Transverse colon (tissue), 4 donors: ENCODE data around the gene PDE9A. TPM values are rescaled to one million over a fixed set of nuclear protein-coding genes. Genes with fewer than 3 reads are reported as not detected.

ENCODE experiments used
- DNase-seq: peaks from one replicate; pipeline ENCODE4 v3.0.0-alpha.2; 2019
- H3K27ac ChIP-seq, 4 donors: fragments of 200-600 bp; sonication (generic); 2 replicates each; pipeline ENCODE4 v1.5.1; 2016 to 2018; ENCODE audit warnings: inconsistent platforms in 4 of 4
- H3K27me3 ChIP-seq: fragments of 200-600 bp; sonication (generic); 2 replicates; pipeline ENCODE4 v1.5.1; 2017; ENCODE audit warnings: inconsistent platforms
- H3K36me3 ChIP-seq, 4 donors: fragments of 200-600 bp; sonication (generic); 2 replicates each; pipeline ENCODE4 v1.5.1; 2017 to 2019; ENCODE audit warnings: inconsistent platforms in 4 of 4
- H3K4me1 ChIP-seq, 4 donors: fragments of 200-600 bp; sonication (generic); 2 replicates each; pipeline ENCODE4 v1.5.1; 2017 to 2020; ENCODE audit warnings: inconsistent platforms in 4 of 4
- H3K4me3 ChIP-seq, 4 donors: fragments of 200-600 bp; sonication (generic); 1 replicate in 1 of 4; 2 replicates in 3 of 4; pipeline versions ENCODE4 v1.5.1 to v1.6.1; 2017 to 2019; ENCODE audit warnings: inconsistent platforms in 4 of 4
- H3K9me3 ChIP-seq, 2 donors: fragments of 200-600 bp; sonication (generic); 2 replicates each; pipeline ENCODE4 v1.5.1; 2017 to 2019; ENCODE audit warnings: inconsistent platforms in 2 of 2
- EP300 ChIP-seq: sonication (generic); formaldehyde crosslinking; IDR thresholded peaks from one replicate; pipeline ENCODE4 v1.6.1; 2017; ENCODE audit warnings: antibody characterized with exemption, low read depth
- POLR2A ChIP-seq: fragments of 450-650 bp; IDR thresholded peaks from one replicate; pipeline ENCODE4 v1.6.1; 2016; ENCODE audit warnings: antibody characterized with exemption, mild to moderate bottlenecking, moderate library complexity
- POLR2AphosphoS5 ChIP-seq, 3 donors: sonication (generic); formaldehyde crosslinking; IDR thresholded peaks; one replicate each; pipeline ENCODE4 v1.6.1; 2016; ENCODE audit warnings: antibody characterized with exemption in 3 of 3
- WGBS, 2 donors: methylation state at CpG; one replicate each; pipeline ENCODE4 v1.1.5; 2018; ENCODE audit warnings: low coverage in 1 of 2; 5-methylcytosine and 5-hydroxymethylcytosine counted together
- in situ Hi-C, 4 donors: fragments of 200-750 bp; cut with MboI; loops; one replicate each; pipeline versions ENCODE4 v1.15.0 to v1.15.1; 2017; ENCODE audit warnings: low sequenced_read_pairs in 3 of 4, low pct_ligation_motif_present in 1 of 4, low pct_unique_long_range_greater_than_20kb in 1 of 4
- intact Hi-C: fragments of 100-400 bp; cut with DNase I; formaldehyde crosslinking; loops from one replicate; pipeline ENCODE4 v1.15.1; 2023; ENCODE audit warnings: low total_unique reads
- total RNA-seq, 4 donors: library from RNA; depleted of rRNA; stranded (reverse); fragments of >200 nt; gene quantifications; one replicate each; pipeline ENCODE4 v1.1.0, GENCODE V29; 2016
- TF ChIP-seq, protein P1 (sequence below), 5 experiments: fragments of 200-600 bp in 3 of 5; fragments of 450-650 bp in 2 of 5; sonication (generic) in 3 of 5; IDR thresholded peaks; 1 replicate in 2 of 5; 2 replicates in 3 of 5; pipeline ENCODE4 v1.5.1; 2016 to 2017; ENCODE audit warnings: antibody characterized with exemption in 5 of 5, inconsistent platforms in 3 of 5, mild to moderate bottlenecking in 2 of 5, moderate library complexity in 1 of 5

PDE9A gene
- total RNA-seq, 4 donors from 2014 or later: 65.7 to 673 (median 364) TPM

DNA sequence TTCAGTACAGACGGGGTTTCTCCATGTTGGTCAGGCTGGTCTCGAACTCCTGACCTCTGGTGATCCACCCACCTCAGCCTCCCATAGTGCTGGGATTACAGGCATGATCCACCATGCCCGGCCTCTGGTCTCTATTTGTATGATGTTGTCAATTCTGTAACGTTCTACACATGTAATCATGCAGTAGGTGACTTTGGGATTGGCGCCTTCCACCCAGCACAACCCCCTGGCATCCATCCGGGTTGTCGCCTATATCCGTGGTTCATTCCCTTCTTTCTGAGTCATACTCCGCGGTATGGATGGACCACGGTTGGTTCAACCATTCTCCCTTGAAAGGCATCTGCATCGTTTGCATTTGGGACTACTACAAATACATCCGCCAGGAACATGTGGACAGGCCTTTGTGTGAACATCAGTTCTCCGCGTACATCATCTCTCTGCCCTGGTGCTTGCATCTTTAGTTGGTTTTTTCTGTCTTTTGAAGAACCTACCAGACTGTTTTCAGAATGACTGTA is 72.1 kb downstream of the PDE9A start:
- no peaks in the 10 kb centered on the region for H3K36me3 ChIP-seq
- TF ChIP-seq POLR2A (no peak), POLR2AphosphoS5 (IDR thresholded peaks at IDR 0.05) (no peak), EP300 (no peak)
- TF ChIP-seq, protein P1, sequence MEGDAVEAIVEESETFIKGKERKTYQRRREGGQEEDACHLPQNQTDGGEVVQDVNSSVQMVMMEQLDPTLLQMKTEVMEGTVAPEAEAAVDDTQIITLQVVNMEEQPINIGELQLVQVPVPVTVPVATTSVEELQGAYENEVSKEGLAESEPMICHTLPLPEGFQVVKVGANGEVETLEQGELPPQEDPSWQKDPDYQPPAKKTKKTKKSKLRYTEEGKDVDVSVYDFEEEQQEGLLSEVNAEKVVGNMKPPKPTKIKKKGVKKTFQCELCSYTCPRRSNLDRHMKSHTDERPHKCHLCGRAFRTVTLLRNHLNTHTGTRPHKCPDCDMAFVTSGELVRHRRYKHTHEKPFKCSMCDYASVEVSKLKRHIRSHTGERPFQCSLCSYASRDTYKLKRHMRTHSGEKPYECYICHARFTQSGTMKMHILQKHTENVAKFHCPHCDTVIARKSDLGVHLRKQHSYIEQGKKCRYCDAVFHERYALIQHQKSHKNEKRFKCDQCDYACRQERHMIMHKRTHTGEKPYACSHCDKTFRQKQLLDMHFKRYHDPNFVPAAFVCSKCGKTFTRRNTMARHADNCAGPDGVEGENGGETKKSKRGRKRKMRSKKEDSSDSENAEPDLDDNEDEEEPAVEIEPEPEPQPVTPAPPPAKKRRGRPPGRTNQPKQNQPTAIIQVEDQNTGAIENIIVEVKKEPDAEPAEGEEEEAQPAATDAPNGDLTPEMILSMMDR (IDR thresholded peaks at IDR 0.05): no peak
- no peak overlapping the region for H3K4me3 ChIP-seq
- H3K27ac ChIP-seq: peak overlapping the region; percentile 85 to 87 (median 86)
- in situ Hi-C loops: no loop called here
- intact Hi-C loops: loop anchor here (5.0 kb wide), 1 partner anchor 53 kb away; no protein-coding TSS in a partner anchor
- H3K4me1 ChIP-seq: peaks cover 28 to 57% (median 44%) of the 10 kb centered on the region in 4 donors
- H3K9me3 ChIP-seq: no peaks in the 10 kb centered on the region
- no peaks in the 10 kb centered on the region for H3K27me3 ChIP-seq
- DNase-seq: no peak
- 93 to 96% methylated on average over 10 to 15 of the region's 15 CpGs for WGBS, 2 donors

GRCh38 chr21:42731264-42732032 is 78.0 kb downstream of the PDE9A start:
- peaks cover 7 to 56% (median 40%) of the 10 kb centered on the region in 4 donors for H3K4me1 ChIP-seq
- intact Hi-C loops (no loop called here), in situ Hi-C loops (no loop called here)
- peak in 2 of 3 donors; percentile 81 to 88 for TF ChIP-seq POLR2AphosphoS5 (IDR thresholded peaks at IDR 0.05)
- TF ChIP-seq, protein P1 (IDR thresholded peaks at IDR 0.05): no peak
- TF ChIP-seq POLR2A: peak; percentile 80
- peak; percentile 99 for TF ChIP-seq EP300
- H3K9me3 ChIP-seq: no peaks in the 10 kb centered on the region
- peak; percentile 93 for DNase-seq
- WGBS, 2 donors: 0 to 59% methylated on average over 1 to 15 of the region's 19 CpGs
- H3K36me3 ChIP-seq: peaks cover 0 to 6% (median 0%) of the 10 kb centered on the region in 4 donors
- peak overlapping the region; percentile 85 to 91 (median 88) for H3K27ac ChIP-seq
- H3K27me3 ChIP-seq: no peaks in the 10 kb centered on the region
- peak overlapping the region in 2 of 4 donors; percentile 11 to 37 for H3K4me3 ChIP-seq

- H3K9me3 ChIP-seq: no peaks in the 10 kb centered on the region
- WGBS, 2 donors: 87% methylated on average over 12 of the region's 12 CpGs; no CpG with 5 or more reads in 1 of the 2 donors
- H3K36me3 ChIP-seq: peaks cover 0 to 6% (median 0%) of the 10 kb centered on the region in 4 donors
- H3K4me1 ChIP-seq: peaks cover 8 to 61% (median 42%) of the 10 kb centered on the region in 4 donors
- peak overlapping the region in 2 of 4 donors; percentile 11 to 37 for H3K4me3 ChIP-seq
- no peaks in the 10 kb centered on the region for H3K27me3 ChIP-seq
- in situ Hi-C loops: no loop called here
- H3K27ac ChIP-seq: peak overlapping the region; percentile 85 to 91 (median 88)
- TF ChIP-seq, protein P1 (IDR thresholded peaks at IDR 0.05): no peak
- TF ChIP-seq POLR2AphosphoS5 (IDR thresholded peaks at IDR 0.05) (no peak), EP300 (no peak), POLR2A (peak; percentile 8)
- intact Hi-C loops: no loop called here
- DNase-seq: peak; percentile 18
Measured at GRCh38 chr21:42732033-42732410, 78.6 kb downstream of the PDE9A start.

DNA sequence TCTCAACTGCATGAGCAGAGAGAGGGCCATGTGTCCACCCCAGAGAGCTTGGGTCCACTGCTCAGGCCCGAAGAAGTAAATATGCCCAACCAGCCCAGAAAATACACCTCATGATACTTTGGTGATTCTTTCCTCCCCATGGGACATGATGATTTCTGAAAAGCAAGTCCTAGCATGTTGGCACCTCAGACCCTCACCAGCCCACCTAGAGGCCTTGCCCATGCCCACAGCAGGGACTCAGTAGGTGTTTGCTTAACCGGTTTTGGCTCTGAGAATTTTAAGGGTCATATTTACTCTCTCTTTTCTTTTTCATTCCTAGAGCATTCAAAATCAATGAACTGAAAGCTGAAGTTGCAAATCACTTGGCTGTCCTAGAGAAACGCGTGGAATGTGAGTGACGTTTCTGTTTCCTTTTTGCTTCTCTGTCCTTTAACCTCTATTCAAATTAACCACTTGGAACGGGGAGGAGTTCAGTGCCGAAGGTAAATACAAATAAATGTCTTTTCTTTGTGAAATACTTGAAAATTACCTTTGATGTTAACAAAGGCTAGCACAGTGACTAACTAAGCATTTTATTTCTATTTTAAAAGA is 79.7 kb downstream of the PDE9A start:
- no peaks in the 10 kb centered on the region for H3K27me3 ChIP-seq
- TF ChIP-seq POLR2AphosphoS5 (IDR thresholded peaks at IDR 0.05) (no peak), EP300 (no peak), POLR2A (no peak)
- TF ChIP-seq, protein P1 (IDR thresholded peaks at IDR 0.05): no peak
- 60 to 63% methylated on average over 7 of the region's 7 CpGs for WGBS, 2 donors
- peaks cover 0 to 6% (median 0%) of the 10 kb centered on the region in 4 donors for H3K36me3 ChIP-seq
- peaks cover 19 to 72% (median 53%) of the 10 kb centered on the region in 4 donors for H3K4me1 ChIP-seq
- peak overlapping the region; percentile 85 to 91 (median 88) for H3K27ac ChIP-seq
- no peaks in the 10 kb centered on the region for H3K9me3 ChIP-seq
- intact Hi-C loops: no loop called here
- peak; percentile 11 for DNase-seq
- H3K4me3 ChIP-seq: peak overlapping the region in 2 of 4 donors; percentile 14 to 37
- in situ Hi-C loops: no loop called here
